Stimulated activated CD4-positive, alpha-beta T cell treated with anti-CD3 and anti-CD28 coated beads, Interleukin-12 subunit alpha, Interleukin-12 subunit beta, amount 100 ng/mL, for 24 hours (primary cell): Measurements from ENCODE around the gene MCTP2.

Experiments
- DNase-seq, 2 experiments: peaks; one replicate each; pipeline ENCODE4 v3.0.0-alpha.2; 2020; ENCODE audit warnings: low read depth in 2 of 2

MCTP2 gene

GRCh38 chr15:94352636-94353487 is 121.5 kb downstream of the MCTP2 start:
- no peak for DNase-seq

GRCh38 chr15:94353488-94353820 is 122.1 kb downstream of the MCTP2 start:
- DNase-seq: no peak

DNA sequence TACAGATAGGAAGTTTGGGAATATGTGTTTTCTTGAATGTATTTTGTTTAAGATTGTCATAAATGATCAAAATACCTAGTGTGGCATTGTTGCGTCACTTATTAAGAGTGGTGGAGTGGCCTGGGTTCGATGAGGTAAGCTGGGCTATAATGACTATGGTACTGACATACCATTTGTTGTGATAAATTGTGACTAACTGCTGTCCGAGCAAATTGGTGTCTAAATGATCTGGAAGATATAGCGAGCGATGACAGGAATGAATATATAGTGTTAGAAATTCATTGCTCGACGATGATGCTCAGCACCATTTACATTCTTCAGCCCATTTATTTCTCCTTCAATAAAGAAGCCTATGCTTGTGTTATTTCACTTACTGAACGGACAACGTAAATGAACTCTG is 123.3 kb downstream of the MCTP2 start:
- DNase-seq: no peak

DNA sequence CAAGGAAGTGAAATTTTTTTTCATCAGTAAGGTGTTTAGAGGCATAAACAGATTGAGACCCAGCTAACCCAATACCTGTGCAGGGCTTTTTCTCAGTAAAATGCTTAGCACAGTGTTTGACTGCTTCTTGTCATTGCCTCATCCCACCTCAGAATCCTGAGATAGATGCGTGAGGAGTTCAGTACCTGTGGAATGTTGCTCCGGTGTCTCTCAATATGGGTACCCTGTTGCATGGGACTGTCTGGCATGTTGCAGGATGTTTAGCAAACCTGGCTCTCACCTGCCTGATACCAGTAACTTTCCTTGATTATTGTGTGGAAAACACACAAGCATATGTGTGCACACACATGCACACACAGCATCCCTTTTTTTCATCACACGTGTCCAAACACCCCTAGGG is 128.4 kb downstream of the MCTP2 start:
- no peak for DNase-seq

DNA sequence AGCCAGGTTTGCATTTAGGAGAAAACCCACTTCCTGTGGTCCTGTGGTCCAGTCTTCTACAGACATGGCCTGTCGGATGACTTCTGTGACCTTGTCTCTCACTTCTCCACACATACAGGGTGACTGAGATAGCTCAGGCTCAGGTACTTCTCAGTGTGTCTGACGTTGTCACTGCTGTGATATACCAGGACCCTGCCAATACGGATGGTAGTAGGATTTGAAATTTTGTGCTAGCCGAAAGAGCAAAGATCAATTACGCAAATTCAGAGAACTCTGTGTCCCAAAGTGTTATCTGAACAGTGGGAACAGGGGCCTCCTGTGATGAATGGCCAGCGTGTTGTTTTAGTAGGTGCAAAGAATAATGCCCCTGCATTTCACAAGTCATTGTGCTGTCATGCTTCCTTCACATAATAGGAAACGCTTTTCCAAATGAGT is 128.9 kb downstream of the MCTP2 start:
- no peak for DNase-seq

DNA sequence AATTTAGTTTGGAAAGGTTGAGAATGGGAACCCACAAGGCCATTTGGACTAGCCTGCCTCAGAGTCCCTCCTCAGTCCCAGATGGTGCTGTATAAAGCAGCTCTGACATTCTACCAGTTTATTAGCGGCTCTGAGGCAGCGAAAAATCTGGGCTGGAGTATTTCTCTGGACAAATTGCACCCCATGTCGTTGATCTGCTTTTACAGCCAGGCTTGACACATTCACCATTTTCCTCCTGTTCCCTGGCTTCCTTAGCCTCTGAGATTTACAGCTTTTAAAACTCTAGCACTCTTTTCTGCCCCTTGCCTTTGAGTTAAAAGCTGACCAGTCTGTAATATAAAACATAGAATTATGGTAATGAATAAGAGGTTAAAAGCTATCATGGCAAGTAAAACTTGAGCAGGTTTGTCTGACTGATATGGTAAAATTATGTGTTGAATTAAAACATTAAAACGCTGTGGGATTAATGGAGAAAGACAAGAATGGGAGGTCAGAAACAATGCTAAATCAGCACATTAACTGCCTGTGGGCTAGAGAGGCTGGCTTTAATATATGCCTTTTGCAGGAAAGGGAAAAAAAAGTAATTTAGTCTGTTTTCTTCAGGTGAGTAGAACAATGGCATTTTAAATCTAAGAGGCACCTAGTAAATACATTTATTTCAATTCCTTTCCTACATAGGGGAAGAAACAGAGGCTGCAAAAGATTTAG is 131.2 kb downstream of the MCTP2 start:
- DNase-seq: no peak

- no peak for DNase-seq
Observed at GRCh38 chr15:94363382-94363781, 132.0 kb downstream of the MCTP2 start.

DNA sequence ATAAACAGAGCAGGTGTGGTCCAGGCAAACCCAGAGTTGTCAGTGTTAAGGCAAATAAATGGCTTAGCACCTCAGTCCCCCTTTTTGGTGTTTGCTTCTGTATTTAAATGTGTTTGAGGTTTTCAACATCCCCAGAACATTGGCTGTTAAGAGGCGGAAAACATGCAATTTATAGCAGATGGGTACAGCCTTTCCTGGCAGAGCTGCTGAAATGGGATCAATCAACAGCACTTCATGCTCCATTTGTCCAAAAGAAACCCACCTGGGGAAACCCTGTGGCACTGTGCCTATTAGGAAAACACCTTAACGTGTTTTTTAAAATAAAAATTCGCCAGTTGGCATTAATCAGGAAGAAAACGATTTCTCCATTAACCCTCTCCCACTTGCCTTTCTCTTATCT is 135.4 kb downstream of the MCTP2 start:
- no peak for DNase-seq

DNA sequence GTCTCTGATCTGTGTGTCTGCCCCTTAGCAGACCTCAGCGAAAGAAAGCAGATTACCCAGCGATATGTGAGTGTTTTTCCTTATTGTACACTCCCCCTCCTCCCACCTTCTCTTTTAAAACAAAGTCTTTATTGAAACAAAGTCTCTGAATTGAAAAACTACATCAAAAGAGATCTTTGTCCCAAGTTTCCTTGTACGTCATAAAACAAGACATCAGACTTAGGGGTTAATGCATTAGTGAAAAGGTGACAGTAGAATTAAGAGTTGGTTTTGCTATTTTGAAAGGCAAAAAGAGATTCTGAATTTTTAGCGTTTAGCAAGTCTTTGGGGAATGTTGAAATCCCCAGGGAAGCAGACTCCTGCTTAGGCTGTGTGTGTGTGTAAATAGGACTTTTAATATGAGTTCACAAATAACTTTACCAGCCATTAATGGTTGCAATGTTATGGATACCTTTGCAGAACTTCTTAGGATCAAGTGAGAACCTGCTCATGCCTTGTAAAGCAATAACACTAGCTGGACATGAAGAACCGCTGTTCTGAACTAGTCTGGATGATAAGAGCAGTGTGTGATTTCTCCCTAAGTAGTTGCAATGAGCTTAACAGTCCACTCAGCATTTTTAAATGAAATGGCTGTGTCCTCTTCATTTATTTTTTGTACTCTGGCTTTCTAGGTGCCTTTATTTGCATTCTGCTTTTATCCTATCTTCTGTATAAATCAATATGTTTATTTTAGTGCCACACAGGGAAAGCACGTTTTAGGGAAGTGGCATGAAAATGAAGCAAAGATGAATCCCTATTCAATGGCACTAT is 136.6 kb downstream of the MCTP2 start:
- no peak for DNase-seq

DNA sequence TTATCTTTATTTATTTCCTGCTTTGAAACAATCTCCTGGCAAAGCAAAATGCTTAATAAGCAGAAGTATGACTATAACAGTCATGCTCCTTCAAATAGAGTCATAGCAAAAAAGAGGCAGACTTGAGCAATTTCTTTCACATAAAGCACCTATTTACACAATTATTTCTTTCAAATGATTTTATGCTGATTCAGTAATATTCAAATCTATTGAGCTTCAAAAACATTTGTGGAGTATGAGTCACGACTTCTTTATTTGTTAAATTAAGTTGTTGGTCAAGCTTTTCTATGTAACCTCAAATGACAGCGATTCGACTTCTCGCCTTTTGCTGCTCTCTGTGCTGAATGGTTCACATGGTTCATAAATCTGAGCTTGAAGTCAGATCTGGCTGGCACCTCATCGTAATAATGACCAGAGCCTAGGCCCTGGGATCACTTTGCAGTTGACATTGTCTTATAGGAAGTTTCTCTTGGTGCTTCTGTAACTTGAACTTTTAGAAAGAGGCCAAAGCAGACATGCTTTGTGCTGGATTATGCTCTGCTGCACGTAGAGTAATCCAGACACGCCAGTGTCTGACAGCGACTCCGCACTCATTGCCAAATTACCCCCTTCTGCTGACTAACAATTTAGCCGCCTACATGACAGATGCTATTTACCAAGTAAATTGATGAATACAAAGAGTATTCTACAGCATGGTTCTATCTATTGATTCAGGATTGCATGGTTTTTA is 139.0 kb downstream of the MCTP2 start:
- DNase-seq: no peak

GRCh38 chr15:94370936-94371285 is 139.6 kb downstream of the MCTP2 start:
- DNase-seq: no peak

DNA sequence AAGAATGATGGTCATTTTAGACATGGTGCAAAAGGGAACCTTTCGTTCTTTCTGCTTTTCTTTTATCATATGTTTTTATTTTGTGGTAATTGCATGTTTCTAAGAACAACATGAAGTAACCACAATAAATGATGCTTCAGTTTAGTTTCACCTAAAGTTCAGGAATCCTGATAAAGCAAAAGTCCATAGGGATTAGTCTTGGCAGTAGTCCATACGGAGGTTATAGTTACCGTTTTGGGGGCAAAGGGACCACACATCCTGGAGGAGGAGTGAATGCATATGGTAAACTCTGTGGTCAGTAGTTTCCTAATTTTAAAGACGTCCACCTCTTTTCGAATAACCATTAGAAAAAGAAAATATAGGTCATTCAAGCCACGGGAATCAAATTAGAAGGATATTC is 141.5 kb downstream of the MCTP2 start:
- no peak for DNase-seq

DNA sequence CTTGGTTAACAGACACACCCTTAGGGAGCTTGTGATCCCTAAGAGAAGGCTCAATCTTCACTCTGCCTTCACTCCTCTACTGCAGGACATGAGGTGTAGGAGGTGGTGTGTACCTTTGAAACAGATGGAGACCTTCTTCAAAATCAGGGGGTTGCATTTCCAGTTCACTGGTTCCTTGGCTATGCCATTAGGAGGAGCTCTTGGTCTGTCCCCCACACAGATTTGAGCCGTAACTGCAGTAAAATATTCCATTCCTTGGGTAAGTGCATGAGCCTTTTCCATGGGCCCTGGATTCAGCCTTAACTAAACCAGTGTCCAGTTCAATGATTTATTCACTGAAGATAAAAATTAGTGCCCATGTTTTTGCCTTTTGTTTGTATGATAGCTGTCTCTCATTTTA is 144.6 kb downstream of the MCTP2 start:
- no peak for DNase-seq

DNA sequence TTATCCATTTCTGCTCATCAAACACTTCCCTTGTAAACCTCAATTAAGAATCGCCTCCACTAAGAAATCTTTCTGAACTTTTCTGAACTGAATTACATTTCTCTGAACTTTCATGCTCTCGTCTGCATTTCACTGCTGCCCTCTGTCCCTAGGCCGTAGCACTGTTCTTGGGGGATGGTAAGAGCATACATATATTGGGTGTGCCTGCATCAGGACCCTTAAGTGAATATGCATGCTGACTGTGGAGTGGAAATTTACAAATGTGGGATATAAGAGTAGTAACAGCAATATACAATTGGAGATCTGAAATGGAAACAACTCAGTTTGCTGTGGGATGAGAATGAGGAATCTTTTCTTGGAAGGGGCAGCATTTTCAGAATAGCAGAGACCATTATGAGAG is 148.6 kb downstream of the MCTP2 start:
- no peak for DNase-seq

GRCh38 chr15:94380798-94381197 is 149.4 kb downstream of the MCTP2 start:
- no peak for DNase-seq

DNA sequence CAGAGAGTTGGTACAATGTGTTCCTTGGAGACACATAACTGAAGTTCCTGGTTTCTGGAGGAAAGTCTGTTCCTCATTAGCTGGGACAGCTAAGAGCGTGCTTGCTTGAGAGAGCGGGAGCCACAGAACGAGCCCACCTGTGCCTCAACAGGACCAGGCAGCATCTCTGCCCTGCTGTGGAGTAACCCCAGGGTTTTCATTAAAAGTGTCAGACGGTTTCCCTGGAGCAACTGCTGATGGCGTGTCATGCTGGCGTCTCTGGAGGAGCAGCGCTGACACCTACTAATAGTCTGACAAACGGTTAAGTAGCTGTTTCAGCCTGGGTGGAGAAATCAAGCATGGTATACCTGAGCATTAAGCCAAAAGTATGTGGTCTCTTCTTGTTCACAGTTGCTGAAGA is 150.0 kb downstream of the MCTP2 start:
- no peak for DNase-seq

- DNase-seq: no peak
Observed at GRCh38 chr15:94383041-94383440, 151.7 kb downstream of the MCTP2 start.

DNA sequence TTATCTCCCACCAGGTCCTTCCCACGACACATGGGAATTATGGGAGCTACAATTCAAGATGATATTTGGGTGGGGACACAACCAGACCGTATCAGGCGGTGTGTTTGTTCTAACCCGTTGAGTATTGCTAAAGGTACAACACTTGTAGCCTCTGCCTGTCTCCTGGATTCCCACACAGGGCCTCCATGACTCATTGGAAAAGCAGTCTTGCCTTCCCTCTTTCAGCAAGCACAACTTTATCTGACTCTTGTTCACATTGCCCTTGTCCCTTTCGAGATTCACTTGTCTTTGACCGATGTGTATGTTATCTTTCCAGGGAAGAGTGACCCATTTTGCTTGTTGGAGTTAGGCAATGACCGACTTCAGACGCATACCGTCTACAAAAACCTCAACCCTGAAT is 152.3 kb downstream of the MCTP2 start:
- no peak for DNase-seq

GRCh38 chr15:94385441-94385840 is 154.1 kb downstream of the MCTP2 start:
- no peak for DNase-seq

GRCh38 chr15:94386351-94386750 is 155.0 kb downstream of the MCTP2 start:
- DNase-seq: no peak

- no peak for DNase-seq
Observed at GRCh38 chr15:94387442-94387841, 156.1 kb downstream of the MCTP2 start.

DNA sequence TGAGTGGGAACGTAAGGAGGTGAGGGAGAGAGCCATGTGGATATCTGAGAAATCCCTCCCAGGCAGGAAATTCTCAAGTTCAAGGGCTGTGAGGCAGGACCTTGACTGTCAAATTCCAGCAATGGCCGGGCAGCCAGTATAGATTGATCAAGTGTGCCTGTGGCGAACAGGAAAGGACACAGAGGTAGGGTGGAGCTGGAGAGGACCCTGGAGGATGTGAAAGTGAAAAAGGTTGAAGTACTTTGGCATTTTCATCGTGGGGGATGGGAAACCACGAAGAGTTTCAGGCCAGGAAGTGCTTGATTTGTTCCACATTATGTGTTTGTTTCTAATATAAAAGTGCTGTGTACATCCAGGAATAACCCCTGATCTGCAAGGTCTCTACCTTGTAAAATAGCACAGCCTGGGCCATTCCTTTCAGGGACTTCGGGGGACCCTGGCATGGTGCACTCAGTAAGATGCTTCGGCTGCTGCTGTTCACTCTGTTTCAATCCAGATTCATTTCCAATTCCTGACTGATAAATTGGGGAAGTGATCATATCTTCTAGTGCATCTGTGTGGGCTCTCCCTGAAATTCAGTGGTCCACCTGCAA is 156.6 kb downstream of the MCTP2 start:
- no peak for DNase-seq
